Measurements from ENCODE around the gene FOXQ1. TPM values are rescaled to one million over a fixed set of nuclear protein-coding genes. Genes with fewer than 3 reads are reported as not detected.

Gene FOXQ1
- total RNA-seq, 1 donor from 2014 or later, result 27.9 TPM

DNA sequence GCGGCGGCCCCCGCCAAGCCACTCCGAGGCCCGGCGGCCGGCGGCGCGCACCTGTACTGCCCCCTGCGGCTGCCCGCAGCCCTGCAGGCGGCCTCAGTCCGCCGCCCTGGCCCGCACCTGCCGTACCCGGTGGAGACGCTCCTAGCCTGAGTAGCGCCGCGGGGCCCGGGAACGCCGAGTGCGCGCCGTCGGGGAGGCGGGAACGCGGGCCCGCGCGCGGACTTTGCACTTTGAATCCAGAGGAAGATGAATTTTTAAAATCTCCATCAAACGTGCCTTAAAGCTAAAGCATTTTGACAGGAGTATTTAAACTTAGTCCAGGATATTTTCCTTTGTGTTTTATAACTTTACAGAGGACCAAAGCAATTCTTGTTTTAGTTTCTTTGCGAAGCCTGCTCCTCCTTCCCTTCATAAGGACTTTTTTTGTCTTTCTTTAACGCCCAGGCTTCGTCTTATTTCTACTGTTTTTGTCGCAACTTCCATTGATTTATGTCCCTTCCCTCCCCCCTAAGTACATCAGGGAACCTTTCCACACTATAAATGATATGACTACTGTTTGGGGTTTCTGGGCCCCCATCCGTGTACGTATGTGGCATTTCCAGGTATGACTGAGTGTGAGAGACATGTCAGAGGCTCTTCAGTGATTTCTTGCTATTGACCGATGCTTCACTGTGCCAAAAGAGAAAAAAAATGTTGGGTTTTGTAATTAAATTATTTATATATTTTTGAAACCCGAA, 2.0 kb downstream of the FOXQ1 start:
- H3K4me1 Mint-ChIP-seq (ENCODE audit: unreplicated experiment), result peaks cover 13% of the 10 kb centered on the region
- TF ChIP-seq, protein P1, sequence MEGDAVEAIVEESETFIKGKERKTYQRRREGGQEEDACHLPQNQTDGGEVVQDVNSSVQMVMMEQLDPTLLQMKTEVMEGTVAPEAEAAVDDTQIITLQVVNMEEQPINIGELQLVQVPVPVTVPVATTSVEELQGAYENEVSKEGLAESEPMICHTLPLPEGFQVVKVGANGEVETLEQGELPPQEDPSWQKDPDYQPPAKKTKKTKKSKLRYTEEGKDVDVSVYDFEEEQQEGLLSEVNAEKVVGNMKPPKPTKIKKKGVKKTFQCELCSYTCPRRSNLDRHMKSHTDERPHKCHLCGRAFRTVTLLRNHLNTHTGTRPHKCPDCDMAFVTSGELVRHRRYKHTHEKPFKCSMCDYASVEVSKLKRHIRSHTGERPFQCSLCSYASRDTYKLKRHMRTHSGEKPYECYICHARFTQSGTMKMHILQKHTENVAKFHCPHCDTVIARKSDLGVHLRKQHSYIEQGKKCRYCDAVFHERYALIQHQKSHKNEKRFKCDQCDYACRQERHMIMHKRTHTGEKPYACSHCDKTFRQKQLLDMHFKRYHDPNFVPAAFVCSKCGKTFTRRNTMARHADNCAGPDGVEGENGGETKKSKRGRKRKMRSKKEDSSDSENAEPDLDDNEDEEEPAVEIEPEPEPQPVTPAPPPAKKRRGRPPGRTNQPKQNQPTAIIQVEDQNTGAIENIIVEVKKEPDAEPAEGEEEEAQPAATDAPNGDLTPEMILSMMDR (conservative IDR thresholded peaks at IDR 0.05), result peak; percentile 70
- H3K27ac Mint-ChIP-seq, result peak overlapping the region; percentile 69
- peaks cover 6% of the 10 kb centered on the region for H3K9me3 Mint-ChIP-seq
- peaks cover 66% of the 10 kb centered on the region for H3K27me3 Mint-ChIP-seq
- no peak for DNase-seq (ENCODE audit: extremely low spot score, unreplicated experiment)
- H3K36me3 Mint-ChIP-seq, result peaks cover 11% of the 10 kb centered on the region
- H3K4me3 Mint-ChIP-seq, result peak overlapping the region; percentile 87

DNA sequence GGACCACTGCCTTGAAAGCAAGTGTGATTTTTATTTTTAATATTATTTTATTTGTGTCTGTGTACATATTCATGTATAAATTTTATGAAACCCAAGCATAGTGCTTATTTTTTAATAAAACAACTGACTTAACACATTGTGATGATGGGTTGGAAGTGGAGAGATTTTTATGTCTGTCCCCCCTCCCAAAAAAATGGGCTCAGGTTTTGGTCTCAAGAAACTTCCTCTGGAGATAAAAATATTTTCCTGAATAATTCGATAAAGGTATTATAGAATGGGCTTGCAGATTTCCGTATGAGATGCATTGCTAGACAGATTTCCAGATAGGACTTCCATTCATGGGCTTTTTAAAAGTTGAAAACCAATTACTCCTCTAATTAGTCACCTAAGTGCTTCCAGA, 2.7 kb downstream of the FOXQ1 start:
- Mint-ChIP-seq H3K9me3 (peaks cover 6% of the 10 kb centered on the region), H3K27ac (peak overlapping the region; percentile 87), H3K27me3 (peaks cover 59% of the 10 kb centered on the region), H3K36me3 (peaks cover 11% of the 10 kb centered on the region), H3K4me3 (peak overlapping the region; percentile 83), H3K4me1 (ENCODE audit: unreplicated experiment) (peaks cover 13% of the 10 kb centered on the region)
- TF ChIP-seq, protein P1 (conservative IDR thresholded peaks at IDR 0.05), result no peak
- no peak for DNase-seq (ENCODE audit: extremely low spot score, unreplicated experiment)

DNA sequence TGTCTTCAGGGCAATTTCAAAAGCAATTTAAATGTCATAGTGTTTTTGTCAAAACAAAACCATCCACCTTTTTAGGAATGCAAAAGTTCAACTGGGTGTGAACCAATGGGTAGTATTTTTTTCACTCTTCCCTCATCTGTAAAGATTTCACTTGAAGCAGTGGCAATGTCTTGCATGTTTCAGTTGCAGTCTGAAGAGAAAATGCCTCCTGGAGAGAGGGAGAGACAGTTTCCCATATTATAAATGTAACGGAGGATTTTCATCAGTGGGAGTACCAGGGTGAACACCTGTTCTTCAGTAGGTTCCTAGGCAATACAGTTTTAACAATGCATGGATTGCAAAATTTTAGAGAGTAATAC, 3.3 kb downstream of the FOXQ1 start:
- peak overlapping the region; percentile 87 for H3K27ac Mint-ChIP-seq
- H3K4me3 Mint-ChIP-seq, result peak overlapping the region; percentile 83
- peaks cover 53% of the 10 kb centered on the region for H3K27me3 Mint-ChIP-seq
- H3K9me3 Mint-ChIP-seq, result peaks cover 6% of the 10 kb centered on the region
- H3K36me3 Mint-ChIP-seq, result peaks cover 11% of the 10 kb centered on the region
- peaks cover 13% of the 10 kb centered on the region for H3K4me1 Mint-ChIP-seq (ENCODE audit: unreplicated experiment)
- TF ChIP-seq, protein P1 (conservative IDR thresholded peaks at IDR 0.05), result no peak
- no peak for DNase-seq (ENCODE audit: extremely low spot score, unreplicated experiment)

DNA sequence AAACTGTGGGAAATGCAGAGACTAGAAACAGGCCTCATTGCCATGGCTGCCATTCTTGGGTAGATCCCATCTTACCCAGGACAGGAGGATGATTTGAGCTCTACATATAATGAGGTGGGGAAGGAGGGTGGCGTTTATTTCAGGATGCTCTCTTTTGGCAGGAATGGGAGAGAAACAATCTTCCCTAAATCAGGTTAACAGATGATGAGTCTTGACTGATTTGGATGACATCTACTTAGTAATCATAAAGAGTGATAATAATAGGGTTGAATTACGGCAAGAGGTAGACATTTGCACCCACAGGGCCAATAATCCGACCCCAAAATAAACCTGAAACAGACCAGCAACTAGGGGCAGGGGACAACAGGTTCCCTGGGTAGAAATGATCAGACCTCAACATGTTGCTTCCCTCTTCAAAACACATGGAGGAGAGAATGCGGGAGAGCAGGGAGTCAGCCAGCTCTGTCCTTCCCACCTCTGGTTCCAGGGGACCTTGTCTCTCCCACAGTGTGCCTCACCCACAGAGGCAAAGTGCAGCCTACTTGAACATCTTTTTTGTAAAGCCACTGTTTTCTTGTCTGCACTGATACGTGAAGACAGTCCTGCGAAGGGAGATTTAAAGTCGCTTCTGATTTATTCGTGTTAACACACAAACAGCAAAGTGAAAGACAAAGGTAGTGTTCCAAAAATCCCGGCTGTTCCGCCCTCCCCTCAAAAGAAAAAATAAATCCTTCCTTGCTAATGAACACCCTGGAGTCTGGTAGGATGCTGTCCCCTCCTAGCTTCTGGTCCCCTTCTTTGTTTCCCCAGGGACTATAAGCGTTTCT, 3.9 kb downstream of the FOXQ1 start:
- peaks cover 11% of the 10 kb centered on the region for H3K36me3 Mint-ChIP-seq
- DNase-seq (ENCODE audit: extremely low spot score, unreplicated experiment), result no peak
- peaks cover 13% of the 10 kb centered on the region for H3K4me1 Mint-ChIP-seq (ENCODE audit: unreplicated experiment)
- H3K27ac Mint-ChIP-seq, result peak overlapping the region; percentile 87
- H3K4me3 Mint-ChIP-seq, result peak overlapping the region; percentile 83
- TF ChIP-seq, protein P1 (conservative IDR thresholded peaks at IDR 0.05), result no peak
- H3K27me3 Mint-ChIP-seq, result peaks cover 47% of the 10 kb centered on the region
- H3K9me3 Mint-ChIP-seq, result peaks cover 6% of the 10 kb centered on the region

DNA sequence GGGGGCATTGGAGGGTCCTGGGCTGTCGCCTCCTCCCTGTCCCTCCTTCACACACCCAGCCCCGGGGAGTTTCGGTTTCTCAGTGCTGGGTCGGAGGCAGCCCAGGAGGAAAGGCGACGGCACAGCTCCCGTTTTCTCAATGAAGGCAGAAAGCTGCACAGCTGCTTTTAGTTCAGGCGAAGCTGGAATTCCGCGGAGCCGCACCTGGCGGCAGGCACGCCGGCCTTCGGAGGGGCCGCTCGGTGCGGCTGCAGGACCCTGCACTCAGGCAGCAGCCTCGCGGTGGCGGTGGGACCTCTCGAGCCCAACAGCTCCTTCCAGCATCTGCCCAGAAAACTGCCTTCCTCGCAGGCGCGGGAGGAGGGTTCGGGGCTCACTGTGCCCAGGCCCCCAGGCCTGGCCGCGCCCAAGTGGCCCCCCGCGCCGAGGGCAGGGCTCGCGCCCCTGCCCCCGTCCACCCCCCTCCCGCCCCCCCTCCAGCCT, 4.6 kb downstream of the FOXQ1 start:
- Mint-ChIP-seq H3K9me3 (peaks cover 6% of the 10 kb centered on the region), H3K27me3 (peaks cover 40% of the 10 kb centered on the region), H3K36me3 (peaks cover 11% of the 10 kb centered on the region), H3K4me1 (ENCODE audit: unreplicated experiment) (peaks cover 13% of the 10 kb centered on the region), H3K27ac (peak overlapping the region; percentile 87), H3K4me3 (peak overlapping the region; percentile 83)
- no peak for DNase-seq (ENCODE audit: extremely low spot score, unreplicated experiment)
- TF ChIP-seq, protein P1 (conservative IDR thresholded peaks at IDR 0.05), result peak; percentile 18

Data from type B pancreatic cell (in vitro differentiated cells).